ENCODE data around the gene PDE8B.

PDE8B gene

GRCh38 chr5:77295863-77296378, 85.4 kb downstream of the PDE8B start:
- DNase-seq: no peak

DNA sequence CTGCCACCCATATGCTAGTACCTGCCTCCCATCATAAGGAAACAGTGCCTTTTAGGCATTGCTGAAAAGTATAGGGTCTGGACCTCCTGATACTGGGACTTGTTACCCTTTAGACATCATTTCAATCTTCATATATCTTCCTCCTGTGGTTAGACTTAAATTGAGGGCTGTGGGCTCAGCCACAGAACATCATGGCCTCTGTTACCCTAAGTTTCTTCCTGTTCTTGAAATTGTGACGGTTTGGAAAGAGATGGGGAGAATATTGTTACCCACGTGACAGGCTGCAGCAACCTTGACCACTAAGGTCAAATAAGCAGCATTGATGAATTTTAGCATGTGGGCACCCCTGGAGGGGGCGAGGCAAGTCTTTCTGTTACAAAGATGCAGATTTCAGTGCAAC, 87.7 kb downstream of the PDE8B start:
- no peak for DNase-seq

- no peak for DNase-seq
Observed at GRCh38 chr5:77300451-77300850, 90.0 kb downstream of the PDE8B start.

GRCh38 chr5:77301447-77301883, 91.0 kb downstream of the PDE8B start:
- DNase-seq: no peak

DNA sequence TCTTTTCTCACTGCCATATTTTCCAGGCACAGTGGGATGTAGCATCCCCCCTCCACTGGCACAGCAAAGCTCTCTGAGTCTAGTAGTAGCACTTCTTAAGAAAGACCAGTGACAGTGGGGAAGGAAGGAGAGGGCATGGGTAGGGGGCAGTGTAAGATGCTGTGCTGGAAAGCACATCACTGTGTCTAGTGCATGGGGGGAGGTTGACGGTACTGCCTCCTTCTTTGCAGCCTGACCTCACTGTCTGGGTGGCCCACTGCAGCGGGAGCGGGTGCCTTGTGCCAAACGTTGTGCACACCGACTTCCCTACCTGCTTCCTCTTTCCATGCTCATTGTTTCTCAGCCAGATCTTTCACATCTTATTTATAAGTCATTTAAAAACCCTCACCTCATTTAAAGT, 91.8 kb downstream of the PDE8B start:
- DNase-seq: no peak

DNA sequence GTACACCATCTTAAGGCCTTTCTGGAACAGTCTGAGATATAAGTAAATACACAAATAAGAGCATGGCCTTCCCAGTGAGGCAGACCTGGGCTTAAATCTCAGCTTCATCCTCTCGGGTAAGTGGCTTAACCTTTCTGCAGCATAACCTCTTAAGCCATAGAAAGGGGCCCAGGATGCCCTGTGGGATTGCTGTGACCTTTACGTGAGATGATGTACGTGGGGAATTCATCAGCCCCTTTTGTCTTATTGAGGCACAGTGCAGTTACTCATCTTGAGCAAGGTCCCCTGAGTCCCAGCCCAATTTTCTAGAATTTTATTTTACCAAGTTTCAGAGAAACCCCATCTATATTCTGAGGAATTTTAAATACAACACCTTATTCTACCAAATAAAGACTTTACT, 92.2 kb downstream of the PDE8B start:
- no peak for DNase-seq

GRCh38 chr5:77304388-77304787, 93.9 kb downstream of the PDE8B start:
- no peak for DNase-seq

- no peak for DNase-seq
Observed at GRCh38 chr5:77305222-77305846, 94.9 kb downstream of the PDE8B start.

DNA sequence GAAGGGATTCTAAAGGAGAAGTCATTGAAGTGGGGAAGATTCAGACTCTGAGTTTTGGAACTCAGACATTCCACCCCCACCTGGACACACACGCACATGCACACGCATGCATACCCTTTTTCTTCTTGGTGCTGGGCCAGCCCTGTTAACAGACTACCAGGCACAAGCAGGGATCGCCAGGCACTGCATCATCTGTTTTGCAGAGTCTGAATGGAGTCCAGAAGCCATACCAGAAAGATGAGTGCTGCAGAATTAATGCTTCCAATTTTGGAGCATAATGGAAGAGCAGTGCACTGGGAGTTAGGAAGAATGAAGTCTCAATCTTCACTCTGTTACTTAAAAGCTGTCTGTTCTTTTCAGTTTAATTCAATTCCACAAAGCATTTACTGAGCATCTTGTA, 95.5 kb downstream of the PDE8B start:
- no peak for DNase-seq

GRCh38 chr5:77306531-77306930, 96.1 kb downstream of the PDE8B start:
- DNase-seq: no peak

DNA sequence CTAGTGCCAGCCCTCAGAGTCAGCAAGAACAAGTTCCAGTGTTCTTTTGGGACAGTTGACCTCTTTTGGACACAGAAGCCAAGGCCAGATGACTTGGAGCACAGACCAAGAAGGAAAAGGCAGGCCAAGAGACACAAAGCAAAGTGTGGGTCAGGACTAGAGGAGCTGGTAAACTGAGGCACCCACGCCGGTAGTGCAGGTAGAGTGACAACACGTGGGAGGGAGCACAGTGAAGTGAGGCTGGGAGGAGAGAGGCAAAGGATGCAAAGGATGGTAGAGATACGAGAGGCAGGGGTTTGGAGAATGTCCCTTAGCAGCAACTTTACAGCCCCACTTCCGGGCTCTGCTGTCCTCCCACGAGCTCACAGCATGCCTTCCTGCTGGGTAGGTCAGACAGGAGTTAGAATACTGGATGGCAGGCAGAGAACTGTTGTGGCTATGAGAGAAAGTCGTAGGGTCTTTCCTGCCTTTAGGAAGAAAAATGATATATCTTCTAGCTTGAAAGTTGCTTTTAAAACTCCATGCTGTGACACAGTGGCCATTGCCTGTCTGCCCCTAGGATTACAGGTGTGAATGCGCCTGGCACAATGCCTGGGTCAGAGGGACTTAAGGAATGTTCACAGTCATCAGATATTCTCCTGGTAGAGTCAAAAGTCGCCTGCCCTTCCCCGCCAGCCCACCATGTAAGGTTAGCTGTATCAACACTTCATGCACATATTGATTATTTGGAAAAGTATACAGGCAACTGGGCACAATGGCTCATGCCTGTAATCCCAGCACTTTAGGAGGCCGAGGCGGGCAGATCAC, 97.9 kb downstream of the PDE8B start:
- no peak for DNase-seq

DNA sequence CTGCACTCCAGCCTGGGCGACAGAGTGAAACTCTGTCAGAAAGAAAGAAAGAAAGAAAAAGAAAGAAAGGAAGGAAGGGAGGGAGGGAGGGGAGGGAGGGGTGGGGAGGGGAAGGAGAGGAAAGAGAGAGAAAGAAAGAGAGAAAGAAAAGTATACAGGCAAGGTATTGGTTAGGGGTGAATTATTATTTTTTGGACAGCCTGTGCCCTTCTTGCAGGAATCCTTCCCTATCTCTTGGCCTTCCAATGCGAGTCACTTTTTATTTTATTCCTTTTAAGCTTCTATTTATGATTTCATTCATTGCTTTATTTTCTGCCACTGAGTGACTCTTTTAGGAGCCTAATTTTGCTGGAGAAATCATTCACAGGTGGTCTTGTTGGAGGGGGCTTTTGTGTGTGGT, 98.7 kb downstream of the PDE8B start:
- DNase-seq: no peak

DNA sequence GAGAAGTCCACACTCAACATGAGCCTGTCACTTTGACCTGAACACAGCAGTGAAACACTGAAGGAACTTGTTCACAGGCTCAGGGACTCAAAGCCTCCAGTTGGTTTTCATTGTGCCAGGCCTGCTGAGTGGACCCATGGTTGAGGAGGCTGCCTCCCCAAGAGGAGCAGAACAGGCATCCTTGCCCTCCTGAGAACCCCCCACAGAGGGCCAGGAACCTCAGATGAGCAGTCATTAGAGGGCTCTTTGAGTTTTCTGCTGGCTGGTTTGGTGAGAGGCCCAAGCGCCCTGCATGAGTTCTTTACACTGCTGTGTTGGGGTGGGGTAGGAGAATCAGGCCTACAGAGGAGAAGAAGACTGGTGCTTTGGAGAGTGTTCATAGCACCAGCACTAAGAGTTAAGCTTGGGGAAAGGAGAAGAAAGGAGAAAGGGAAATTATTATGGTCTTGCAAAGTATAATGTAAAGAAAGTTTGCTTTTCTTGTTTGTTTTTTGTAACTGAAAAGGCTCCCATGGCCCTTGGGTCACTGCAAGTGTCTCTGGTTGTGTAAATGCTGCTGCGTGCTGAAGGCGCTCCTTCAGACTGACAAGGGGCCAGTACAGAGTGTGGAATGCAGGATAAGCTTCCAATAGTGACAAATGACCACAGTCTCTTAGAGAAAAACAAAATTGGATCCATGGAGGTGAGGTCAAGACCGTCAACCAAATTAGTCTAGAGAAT, 100.2 kb downstream of the PDE8B start:
- DNase-seq: no peak

DNA sequence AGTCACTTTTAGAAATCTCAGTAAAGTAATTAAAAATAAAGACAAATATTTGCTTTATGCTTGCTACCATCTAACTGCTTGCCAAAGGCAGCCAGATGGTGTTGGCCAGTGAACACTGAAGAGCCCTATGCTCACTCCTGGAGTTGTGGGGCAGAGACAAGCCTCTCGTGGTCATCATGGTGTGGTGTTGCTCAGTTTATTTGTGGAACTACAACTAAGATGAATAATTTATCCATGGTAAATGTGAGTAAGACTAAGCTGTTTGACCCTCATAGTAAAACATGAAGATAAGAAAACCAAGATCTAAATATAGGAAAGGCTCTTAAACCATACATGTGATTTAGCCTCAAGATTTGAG, 100.7 kb downstream of the PDE8B start:
- no peak for DNase-seq

DNA sequence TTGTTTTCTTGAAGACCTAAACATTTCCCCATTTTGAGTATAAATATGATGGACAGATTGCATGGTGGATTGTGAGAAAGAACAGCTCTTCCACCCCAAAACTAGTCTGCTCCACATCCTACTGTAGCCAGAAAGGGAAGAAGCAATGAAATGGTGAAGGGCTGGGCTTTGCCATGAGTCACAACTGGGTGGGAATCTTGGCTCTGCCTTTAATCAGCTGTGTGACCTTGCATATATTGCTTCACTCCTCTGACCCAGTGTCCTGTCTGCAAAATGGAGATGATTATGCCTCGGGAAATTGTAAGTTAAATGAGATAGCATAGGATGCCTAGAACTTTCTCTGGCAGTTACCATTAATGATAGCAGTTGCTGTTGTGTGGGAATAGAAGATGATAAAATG, 101.9 kb downstream of the PDE8B start:
- peak; percentile 19 for DNase-seq

DNA sequence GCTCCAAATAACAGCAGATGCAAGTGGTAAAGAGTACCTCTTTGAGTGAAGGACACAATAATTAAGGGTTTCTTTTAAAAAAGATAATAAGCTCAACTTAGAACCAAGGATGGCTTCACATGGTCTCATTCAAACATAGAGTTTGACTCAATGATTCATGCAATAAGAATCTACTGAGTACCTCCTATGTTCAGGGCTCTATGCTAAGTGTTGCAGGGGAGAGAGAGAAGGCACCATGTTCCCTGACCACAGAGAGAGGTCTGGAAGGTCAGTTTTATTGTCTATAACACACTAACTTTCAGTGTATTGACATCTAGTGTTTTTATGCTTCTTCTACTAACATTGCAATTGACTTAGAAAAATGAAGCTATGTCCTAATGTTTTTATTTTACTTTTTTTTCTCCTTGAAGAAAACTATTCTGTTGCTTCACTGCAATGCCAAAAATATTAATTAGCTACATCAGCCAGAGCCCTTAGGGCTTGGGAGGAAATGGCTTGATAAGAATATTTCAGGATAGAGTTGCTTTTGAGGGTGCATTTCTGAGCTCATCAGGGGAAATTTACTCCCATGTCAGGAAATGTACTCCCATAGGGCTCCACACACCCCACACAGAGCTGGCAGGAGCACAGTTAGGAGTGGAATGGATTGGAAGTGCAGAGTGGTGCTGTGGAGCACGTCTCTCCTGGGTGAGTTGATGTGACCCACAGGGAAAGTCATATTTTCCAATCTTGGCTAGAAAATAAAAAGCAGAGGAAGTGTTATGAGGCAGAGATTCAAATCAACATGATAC, 106.6 kb downstream of the PDE8B start:
- no peak for DNase-seq

- no peak for DNase-seq
Observed at GRCh38 chr5:77318060-77318459, 107.6 kb downstream of the PDE8B start.

DNA sequence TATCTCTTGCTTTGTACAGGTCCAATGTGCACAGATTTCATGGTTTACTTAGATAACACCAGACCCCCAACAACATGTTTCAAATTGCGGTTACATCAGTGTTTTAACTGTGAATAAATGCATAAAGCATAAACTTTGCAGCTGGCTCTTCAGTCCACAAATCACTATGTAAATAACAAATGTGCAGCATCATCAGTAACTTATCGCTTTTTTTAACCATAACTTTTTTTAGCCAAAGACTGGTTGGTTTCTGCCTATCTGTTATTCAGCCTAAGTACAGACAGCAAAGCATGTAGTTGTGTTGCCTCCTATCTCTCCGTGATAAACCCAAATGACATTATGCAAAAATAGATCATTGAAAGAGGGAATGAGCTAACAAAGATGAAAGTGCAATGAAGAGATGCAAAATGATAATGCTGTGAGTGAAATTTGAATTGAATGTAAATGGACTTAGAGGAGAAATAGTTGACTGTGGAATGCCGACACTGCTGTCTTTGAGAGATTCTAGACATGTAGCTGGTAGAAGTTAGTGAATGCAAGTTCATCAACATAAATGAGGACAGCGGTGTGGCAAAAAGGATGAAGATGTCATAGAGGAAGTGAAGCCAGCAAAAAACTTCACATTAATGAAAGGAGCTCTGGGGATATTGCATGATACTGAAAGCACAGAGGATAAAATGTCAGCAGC, 108.8 kb downstream of the PDE8B start:
- no peak for DNase-seq

GRCh38 chr5:77321793-77322394, 111.4 kb downstream of the PDE8B start:
- no peak for DNase-seq

GRCh38 chr5:77322406-77322805, 111.9 kb downstream of the PDE8B start:
- no peak for DNase-seq

- DNase-seq: no peak
Observed at GRCh38 chr5:77325921-77326541, 115.6 kb downstream of the PDE8B start.

All from HCEC 1CT (cell line).